Measurements from ENCODE around the gene SNCG.
"Not testable (repeated sequence)": the region's sequence is repeated elsewhere in the genome, so short reads cannot be mapped to it uniquely, and the experiment has no call there.

Gene SNCG

GRCh38 chr10:86958116-86958900, at the start of gene SNCG:
Gene SNCG (plus strand): TSS chr10:86958599. CDS start chr10:86958698, 99 bp downstream.
- no peak for DNase-seq (ENCODE audit: low read depth in 2 of 2)

- no peak for DNase-seq (ENCODE audit: low read depth in 2 of 2)
Measured at GRCh38 chr10:86914734-86915133, 43.7 kb upstream of the SNCG start.

- no peak for DNase-seq (ENCODE audit: low read depth in 2 of 2)
Measured at GRCh38 chr10:86918022-86918471, 40.4 kb upstream of the SNCG start.

GRCh38 chr10:86922553-86922961, 35.8 kb upstream of the SNCG start:
- no peak for DNase-seq (ENCODE audit: low read depth in 2 of 2)

- DNase-seq (ENCODE audit: low read depth in 2 of 2) = no peak
Measured at GRCh38 chr10:86929468-86930380, 28.7 kb upstream of the SNCG start.

- DNase-seq (ENCODE audit: low read depth in 2 of 2) = peak in 1 of 2 experiments; percentile 20
Measured at GRCh38 chr10:86931872-86932271, 26.5 kb upstream of the SNCG start.

GRCh38 chr10:86932674-86933073, 25.7 kb upstream of the SNCG start:
- no peak for DNase-seq (ENCODE audit: low read depth in 2 of 2)

- not testable (repeated sequence) for DNase-seq (ENCODE audit: low read depth in 2 of 2)
Measured at GRCh38 chr10:86934162-86934711, 24.2 kb upstream of the SNCG start.

- no peak for DNase-seq (ENCODE audit: low read depth in 2 of 2)
Measured at GRCh38 chr10:86936661-86937501, 21.5 kb upstream of the SNCG start.

- no peak for DNase-seq (ENCODE audit: low read depth in 2 of 2)
Measured at GRCh38 chr10:86937502-86938154, 20.8 kb upstream of the SNCG start.

- DNase-seq (ENCODE audit: low read depth in 2 of 2) = no peak
Measured at GRCh38 chr10:86938260-86938659, 20.1 kb upstream of the SNCG start.

GRCh38 chr10:86940076-86940475, 18.3 kb upstream of the SNCG start:
- DNase-seq (ENCODE audit: low read depth in 2 of 2) = not testable (repeated sequence)

GRCh38 chr10:86940677-86941076, 17.7 kb upstream of the SNCG start:
- no peak for DNase-seq (ENCODE audit: low read depth in 2 of 2)

GRCh38 chr10:86941426-86941825, 17.0 kb upstream of the SNCG start:
- DNase-seq (ENCODE audit: low read depth in 2 of 2) = no peak

- DNase-seq (ENCODE audit: low read depth in 2 of 2) = no peak
Measured at GRCh38 chr10:86941991-86942421, 16.4 kb upstream of the SNCG start.

GRCh38 chr10:86942441-86943315, 15.7 kb upstream of the SNCG start:
- DNase-seq (ENCODE audit: low read depth in 2 of 2) = no peak

GRCh38 chr10:86943316-86944030, 14.9 kb upstream of the SNCG start:
- no peak for DNase-seq (ENCODE audit: low read depth in 2 of 2)

- DNase-seq (ENCODE audit: low read depth in 2 of 2) = no peak
Measured at GRCh38 chr10:86944031-86944419, 14.4 kb upstream of the SNCG start.

- no peak for DNase-seq (ENCODE audit: low read depth in 2 of 2)
Measured at GRCh38 chr10:86944471-86944870, 13.9 kb upstream of the SNCG start.
